GM19043 (cell line): ENCODE results near the gene ITPRIPL2.

Experiments
- ATAC-seq: cut with Tn5 transposase; IDR thresholded peaks from one replicate; pipeline ENCODE4 v1.9.1; 2021; ENCODE audit warnings: low read depth; ENCODE audit not compliant: unreplicated experiment

ITPRIPL2 gene

GRCh38 chr16:19138601-19139000, 24.8 kb downstream of the ITPRIPL2 start:
- no peak for ATAC-seq

DNA sequence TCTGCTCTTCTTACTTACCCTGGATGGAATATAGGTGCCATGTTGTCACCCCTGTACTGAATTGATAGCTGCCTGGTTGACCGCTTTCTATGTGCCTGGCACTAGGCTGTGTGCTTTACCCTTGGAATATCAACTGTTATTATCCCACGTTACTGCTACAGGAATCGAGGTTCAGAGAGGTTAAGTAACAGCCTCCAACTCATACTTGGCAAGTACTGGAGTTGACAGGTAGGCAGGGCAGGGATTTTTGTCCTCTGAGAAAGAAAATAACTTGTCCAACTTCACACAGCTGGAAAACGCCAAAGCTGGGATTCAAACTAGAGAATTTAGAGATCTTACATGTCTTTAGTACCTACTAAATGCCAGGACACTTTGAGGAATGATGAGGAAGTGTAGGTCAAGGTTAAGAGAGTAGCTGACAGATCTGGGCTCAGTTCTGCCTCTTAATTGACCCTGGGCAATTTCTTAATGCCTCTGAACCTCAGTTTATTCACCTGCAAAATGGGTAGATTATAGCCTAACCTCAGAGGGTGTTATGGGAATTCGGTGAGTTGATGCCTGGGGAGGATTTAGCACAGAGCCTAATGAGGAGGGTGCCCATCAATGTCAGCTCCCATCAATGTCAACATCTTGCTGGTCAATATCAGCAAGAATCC, 25.8 kb downstream of the ITPRIPL2 start:
- ATAC-seq = no peak

- no peak for ATAC-seq
Observed at GRCh38 chr16:19140396-19140795, 26.6 kb downstream of the ITPRIPL2 start.

GRCh38 chr16:19142939-19143598, 29.3 kb downstream of the ITPRIPL2 start:
- ATAC-seq = no peak

GRCh38 chr16:19143599-19143956, 29.8 kb downstream of the ITPRIPL2 start:
- ATAC-seq = no peak

DNA sequence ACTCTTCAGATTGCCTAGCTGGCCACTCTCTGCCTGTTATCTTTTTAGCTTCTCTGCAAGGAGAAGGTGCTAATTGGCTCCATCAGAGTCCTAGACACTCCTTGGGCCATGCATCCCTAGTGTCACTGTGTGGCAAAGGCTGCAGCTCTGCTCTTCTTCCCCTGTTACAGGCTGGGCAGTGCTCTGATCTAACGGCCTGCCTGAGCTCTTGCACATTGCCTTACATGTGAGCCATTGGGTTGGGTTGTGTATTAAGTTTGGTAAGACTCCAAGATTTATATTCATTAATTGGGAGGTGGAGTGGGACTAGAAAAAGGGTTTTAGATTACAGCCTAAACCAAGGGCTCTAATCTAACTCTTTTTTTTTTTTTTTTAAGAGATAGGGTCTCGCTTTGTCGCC, 31.2 kb downstream of the ITPRIPL2 start:
- no peak for ATAC-seq

GRCh38 chr16:19147126-19147525, 33.4 kb downstream of the ITPRIPL2 start:
- no peak for ATAC-seq

GRCh38 chr16:19147627-19148026, 33.9 kb downstream of the ITPRIPL2 start:
- ATAC-seq = no peak

GRCh38 chr16:19148189-19148588, 34.4 kb downstream of the ITPRIPL2 start:
- ATAC-seq = no peak

DNA sequence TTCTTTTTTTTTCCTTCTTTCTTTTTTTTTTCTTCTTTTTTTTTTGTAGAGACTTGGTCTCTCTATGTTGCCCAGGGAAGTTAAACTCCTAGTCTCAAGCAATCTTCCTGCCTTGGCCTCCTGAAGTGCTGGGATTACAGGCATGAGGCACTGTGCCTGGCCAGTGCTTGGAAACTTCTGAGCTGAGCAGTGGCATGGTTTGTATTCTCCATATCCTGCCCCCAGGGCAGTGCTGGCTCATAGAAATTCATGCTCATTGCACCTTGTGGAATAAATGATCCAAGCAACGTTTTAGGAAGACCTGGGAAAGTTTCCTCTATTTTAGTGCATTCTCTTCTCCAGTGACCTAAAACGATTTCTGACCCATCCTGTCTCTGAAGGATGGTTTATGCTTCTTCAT, 37.5 kb downstream of the ITPRIPL2 start:
- no peak for ATAC-seq

GRCh38 chr16:19152042-19152441, 38.3 kb downstream of the ITPRIPL2 start:
- no peak for ATAC-seq

DNA sequence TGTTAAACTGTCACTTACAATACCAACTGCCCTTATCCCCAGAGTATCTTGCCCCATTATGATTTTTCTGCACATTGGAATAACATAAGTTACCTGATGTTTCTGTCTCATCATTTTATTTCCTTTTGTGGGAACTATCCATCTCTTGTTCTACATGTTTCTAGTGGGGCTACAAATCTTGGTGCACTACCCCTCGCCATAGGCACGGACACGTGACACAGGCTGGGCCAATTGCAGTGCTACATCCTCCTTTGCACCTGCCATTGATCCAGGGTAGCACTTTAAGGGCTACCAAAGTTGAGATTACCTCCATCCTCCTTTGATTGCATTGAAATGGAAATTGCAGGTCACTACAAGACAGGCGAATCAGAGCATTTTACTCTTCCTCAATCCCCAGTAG, 40.1 kb downstream of the ITPRIPL2 start:
- no peak for ATAC-seq

GRCh38 chr16:19162085-19162484, 48.3 kb downstream of the ITPRIPL2 start:
- ATAC-seq = no peak

- ATAC-seq = no peak
Observed at GRCh38 chr16:19163215-19163614, 49.5 kb downstream of the ITPRIPL2 start.

DNA sequence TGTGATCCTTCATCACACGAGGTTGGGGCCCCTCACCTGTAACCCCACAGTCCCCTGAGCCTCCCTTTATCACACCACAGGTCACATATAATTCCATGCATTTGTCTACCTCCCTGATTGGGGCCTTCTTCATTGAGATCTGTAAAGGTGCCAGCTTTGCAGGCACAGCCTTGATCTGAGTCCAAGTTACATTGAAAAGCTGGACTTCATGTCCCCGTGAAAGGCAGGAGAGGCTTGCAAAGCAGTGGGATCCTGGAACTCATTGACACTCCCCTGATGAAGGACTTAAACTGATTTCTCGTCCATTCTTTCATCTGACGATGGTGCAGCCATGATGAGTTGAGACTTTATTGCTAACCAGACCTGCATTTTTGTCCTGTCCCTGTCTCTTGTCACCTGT, 50.5 kb downstream of the ITPRIPL2 start:
- no peak for ATAC-seq

GRCh38 chr16:19165101-19165500, 51.3 kb downstream of the ITPRIPL2 start:
- ATAC-seq = no peak

DNA sequence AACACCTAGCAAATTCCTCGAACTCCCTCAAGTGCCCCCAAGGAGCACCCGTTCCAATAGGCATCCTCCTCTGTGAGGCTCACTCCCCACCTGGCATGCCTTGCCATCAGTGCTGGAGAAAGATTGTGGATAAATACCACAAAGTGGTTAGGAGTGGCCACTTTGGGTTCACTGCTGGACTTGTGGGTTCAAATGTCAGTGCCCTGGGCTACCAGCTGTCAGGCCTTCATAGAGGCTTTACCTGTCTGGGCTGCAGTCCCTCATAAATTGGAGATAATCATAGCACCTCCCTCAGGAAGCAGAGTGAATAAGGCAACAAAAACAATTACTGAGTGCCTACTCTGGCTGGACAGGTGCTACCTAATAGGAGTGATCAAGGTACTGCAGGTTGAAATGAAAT, 52.7 kb downstream of the ITPRIPL2 start:
- no peak for ATAC-seq

DNA sequence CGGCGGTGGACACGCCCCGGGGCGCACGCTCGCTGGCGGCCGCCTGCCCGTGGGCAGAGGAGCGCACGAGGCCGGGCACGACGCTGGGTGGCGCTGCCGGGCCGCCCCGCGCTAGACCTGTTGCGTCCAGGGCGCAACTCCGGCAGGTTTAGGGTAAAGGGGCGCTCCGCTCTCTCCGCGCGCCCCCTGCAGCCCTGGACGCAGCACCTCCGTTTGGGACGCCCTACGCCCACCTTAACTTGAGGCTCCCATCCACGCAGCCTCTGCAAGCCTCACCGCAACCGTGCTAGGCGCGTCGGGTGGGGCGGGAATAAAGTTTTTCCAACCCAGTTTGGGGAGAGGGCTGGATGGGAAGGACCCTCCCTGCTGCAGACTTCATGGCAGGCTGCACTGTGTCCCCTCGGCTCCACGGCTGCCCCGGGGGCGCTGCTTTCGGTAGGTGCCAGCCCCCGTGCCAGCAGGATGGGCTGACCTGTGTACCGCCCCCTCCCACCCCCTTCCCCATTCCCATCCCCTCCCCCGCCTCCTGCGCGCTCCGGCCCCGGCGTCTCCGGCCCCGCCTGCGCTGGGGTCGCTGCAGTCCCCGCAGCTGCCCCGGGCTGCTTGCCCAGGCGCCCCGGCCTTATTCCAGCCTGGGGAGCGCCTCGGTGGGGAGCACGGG, 54.1 kb downstream of the ITPRIPL2 start, which contains the start of gene SYT17:
TSS of gene SYT17 (plus strand) at position 531 of the 661 bp plus-strand sequence. CDS start 407 bp downstream, outside the sequence.
- ATAC-seq = no peak

GRCh38 chr16:19168371-19169081, 54.8 kb downstream of the ITPRIPL2 start:
- no peak for ATAC-seq

DNA sequence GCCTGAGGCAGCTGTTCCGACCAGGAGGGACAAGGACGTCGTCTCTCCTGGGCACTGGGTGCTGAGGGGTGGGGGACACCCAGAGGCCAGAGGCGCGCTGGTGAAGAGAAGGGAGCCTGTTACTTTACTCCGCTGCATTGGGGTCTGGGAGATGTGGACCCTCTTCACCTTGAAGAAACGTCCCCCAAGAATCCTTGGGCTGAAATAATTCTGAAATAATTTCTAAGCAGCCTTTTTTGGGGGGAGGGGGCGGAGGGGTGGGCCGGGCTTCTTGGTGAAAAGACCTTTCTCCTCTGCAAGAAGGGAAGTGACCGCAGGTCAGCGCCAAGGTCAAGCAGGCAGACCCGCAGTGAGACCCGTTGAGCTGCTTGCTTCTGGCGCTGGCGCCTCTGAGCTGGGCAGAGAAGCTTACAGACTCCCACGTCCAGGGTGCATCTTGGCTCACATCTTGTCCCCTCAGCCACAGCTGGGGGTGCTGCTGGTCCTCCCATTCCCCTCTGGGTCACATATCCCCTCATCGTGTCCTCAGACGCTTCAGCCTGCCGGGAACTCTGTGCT, 55.4 kb downstream of the ITPRIPL2 start:
- no peak for ATAC-seq
